D721Med (cell line): ENCODE measurements around the gene PLEKHG3.

Experiments used
- DNase-seq: peaks from one replicate; pipeline ENCODE4 v3.0.0; 2011; ENCODE audit warnings: low spot score; ENCODE audit not compliant: insufficient read length
- FAIRE-seq: peaks from 2 replicates; lab custom pipeline; 2011; peaks lifted over from hg19 to GRCh38; lab: Jason Lieb, UNC
- CTCF ChIP-seq: IDR thresholded peaks from 2 replicates; pipeline ENCODE4 v1.5.1; 2012; ENCODE audit warnings: mild to moderate bottlenecking, control low read depth; ENCODE audit not compliant: insufficient read depth; ENCODE audit errors: missing control alignments

PLEKHG3 gene

GRCh38 chr14:64673316-64673715, 30.9 kb upstream of the PLEKHG3 start:
- no peak for FAIRE-seq
- DNase-seq: no peak
- no peak for TF ChIP-seq CTCF

- no peak for DNase-seq
- FAIRE-seq: no peak
- no peak for TF ChIP-seq CTCF
These were observed 30.5 kb upstream of the PLEKHG3 start for GRCh38 chr14:64673748-64674147.

- DNase-seq: no peak
- FAIRE-seq: no peak
- TF ChIP-seq CTCF: no peak
These were observed 29.4 kb upstream of the PLEKHG3 start for GRCh38 chr14:64674829-64675228.

GRCh38 chr14:64675312-64675711, 28.9 kb upstream of the PLEKHG3 start:
- FAIRE-seq: no peak
- TF ChIP-seq CTCF: no peak
- DNase-seq: no peak

GRCh38 chr14:64676410-64677008, 27.7 kb upstream of the PLEKHG3 start:
- no peak for FAIRE-seq
- DNase-seq: no peak
- no peak for TF ChIP-seq CTCF

- TF ChIP-seq CTCF: no peak
- DNase-seq: no peak
- FAIRE-seq: no peak
These were observed 24.1 kb upstream of the PLEKHG3 start for GRCh38 chr14:64680013-64680713.

- no peak for TF ChIP-seq CTCF
- DNase-seq (no peak), FAIRE-seq (no peak)
These were observed 23.5 kb upstream of the PLEKHG3 start for GRCh38 chr14:64680714-64681065.
